Neuronal stem cell (in vitro differentiated cells): Measurements from ENCODE around the gene PIAS4.

Experiments
- DNase-seq: peaks from one replicate; pipeline ENCODE4 v3.0.0-alpha.2; 2013; ENCODE audit warnings: low spot score
- H2AFZ ChIP-seq: one replicate; pipeline ENCODE4 v1.6.1; 2013; ENCODE audit warnings: mild to moderate bottlenecking, low read length, inconsistent platforms
- H2AK5ac ChIP-seq: 2 replicates; pipeline ENCODE4 v1.6.1; 2013; ENCODE audit warnings: low read depth, mild to moderate bottlenecking, inconsistent platforms, low read length, moderate library complexity, mixed read lengths
- H2BK120ac ChIP-seq: 2 replicates; pipeline ENCODE4 v1.6.1; 2013; ENCODE audit warnings: low read depth, mild to moderate bottlenecking, inconsistent platforms, low read length, moderate library complexity, mixed read lengths
- H2BK12ac ChIP-seq: one replicate; pipeline ENCODE4 v1.6.1; 2013; ENCODE audit warnings: low read length, inconsistent platforms
- H2BK15ac ChIP-seq: 2 replicates; pipeline ENCODE4 v1.6.1; 2013; ENCODE audit warnings: mild to moderate bottlenecking, low read length, inconsistent platforms, mixed read lengths
- H2BK5ac ChIP-seq: one replicate; pipeline ENCODE4 v1.6.1; 2013; ENCODE audit warnings: inconsistent platforms, mild to moderate bottlenecking, low read length, moderate library complexity
- H3K14ac ChIP-seq: one replicate; pipeline ENCODE4 v1.6.1; 2013; ENCODE audit warnings: low read length, inconsistent platforms
- H3K18ac ChIP-seq: 2 replicates; pipeline ENCODE4 v1.6.1; 2013; ENCODE audit warnings: low read length, inconsistent platforms
- H3K23ac ChIP-seq: 2 replicates; pipeline ENCODE4 v1.6.1; 2013; ENCODE audit warnings: low read depth, mild to moderate bottlenecking, mixed read lengths, low read length, inconsistent platforms; ENCODE audit not compliant: poor library complexity
- H3K27ac ChIP-seq: replicated peaks from 3 replicates; pipeline ENCODE4 v1.5.1; 2013; ENCODE audit warnings: low read length, inconsistent platforms
- H3K27me3 ChIP-seq, 3 experiments: 2 replicates each; pipeline ENCODE4 v1.6.1; 2013; ENCODE audit warnings: low read length in 3 of 3, mild to moderate bottlenecking in 2 of 3, inconsistent platforms in 1 of 3, low read depth in 1 of 3, mixed read lengths in 1 of 3, moderate library complexity in 1 of 3; ENCODE audit not compliant: control insufficient read depth in 3 of 3, insufficient read depth in 3 of 3
- H3K36me3 ChIP-seq, 2 donors: replicated peaks in 1 of 2; 2 replicates each; pipeline ENCODE4 v1.6.1; 2013; ENCODE audit warnings: low read length in 2 of 2; ENCODE audit not compliant: control insufficient read depth in 2 of 2, insufficient read depth in 2 of 2
- H3K4ac ChIP-seq: 2 replicates; pipeline ENCODE4 v1.6.1; 2013; ENCODE audit warnings: inconsistent platforms, mild to moderate bottlenecking, low read length, moderate library complexity
- H3K4me1 ChIP-seq, 2 donors: 1 replicate in 1 of 2; 2 replicates in 1 of 2; pipeline ENCODE4 v1.6.1; 2013; ENCODE audit warnings: low read length in 2 of 2, low read depth in 1 of 2; ENCODE audit not compliant: control insufficient read depth in 2 of 2, insufficient read depth in 1 of 2
- H3K4me2 ChIP-seq: one replicate; pipeline ENCODE4 v1.6.1; 2013; ENCODE audit warnings: mild to moderate bottlenecking, low read length, inconsistent platforms; ENCODE audit not compliant: insufficient read depth, poor library complexity, severe bottlenecking
- H3K4me3 ChIP-seq, 2 donors: 2 replicates each; pipeline ENCODE4 v1.5.1; 2013; ENCODE audit warnings: low read length in 2 of 2, mild to moderate bottlenecking in 2 of 2, inconsistent platforms in 1 of 2, moderate library complexity in 1 of 2
- H3K79me1 ChIP-seq: one replicate; pipeline ENCODE4 v1.6.1; 2013; ENCODE audit warnings: low read depth, mild to moderate bottlenecking, inconsistent platforms, low read length, moderate library complexity
- H3K9ac ChIP-seq: one replicate; pipeline ENCODE4 v1.6.1; 2013; ENCODE audit warnings: mild to moderate bottlenecking, low read depth, low read length, inconsistent platforms; ENCODE audit not compliant: poor library complexity
- H3K9me3 ChIP-seq, 2 donors: replicated peaks in 1 of 2; 2 replicates each; pipeline versions ENCODE3 to v1.6.1; 2013; ENCODE audit warnings: low read length in 2 of 2, mild to moderate bottlenecking in 2 of 2, inconsistent platforms in 1 of 2, low read depth in 1 of 2, mixed read lengths in 1 of 2, moderate library complexity in 1 of 2; ENCODE audit not compliant: control insufficient read depth in 2 of 2, insufficient read depth in 1 of 2
- H4K8ac ChIP-seq: one replicate; pipeline ENCODE4 v1.6.1; 2013; ENCODE audit warnings: low read depth, mild to moderate bottlenecking, inconsistent platforms, low read length, moderate library complexity
- H4K91ac ChIP-seq: one replicate; pipeline ENCODE4 v1.6.1; 2013; ENCODE audit warnings: low read length, low read depth, mild to moderate bottlenecking, inconsistent platforms; ENCODE audit not compliant: poor library complexity
- WGBS, 2 donors: extraction: QIAGEN DNeasy Blood & Tissue Kit; methylation state at CpG; one replicate each; pipeline ENCODE4 v1.1.7; 2013; ENCODE audit warnings: missing lambda C conversion rate in 2 of 2, mixed read lengths in 1 of 2; ENCODE audit not compliant: insufficient read length in 2 of 2, insufficient replicate concordance in 1 of 2; ENCODE audit errors: extremely low coverage in 2 of 2; 5-methylcytosine and 5-hydroxymethylcytosine counted together

Gene PIAS4

DNA sequence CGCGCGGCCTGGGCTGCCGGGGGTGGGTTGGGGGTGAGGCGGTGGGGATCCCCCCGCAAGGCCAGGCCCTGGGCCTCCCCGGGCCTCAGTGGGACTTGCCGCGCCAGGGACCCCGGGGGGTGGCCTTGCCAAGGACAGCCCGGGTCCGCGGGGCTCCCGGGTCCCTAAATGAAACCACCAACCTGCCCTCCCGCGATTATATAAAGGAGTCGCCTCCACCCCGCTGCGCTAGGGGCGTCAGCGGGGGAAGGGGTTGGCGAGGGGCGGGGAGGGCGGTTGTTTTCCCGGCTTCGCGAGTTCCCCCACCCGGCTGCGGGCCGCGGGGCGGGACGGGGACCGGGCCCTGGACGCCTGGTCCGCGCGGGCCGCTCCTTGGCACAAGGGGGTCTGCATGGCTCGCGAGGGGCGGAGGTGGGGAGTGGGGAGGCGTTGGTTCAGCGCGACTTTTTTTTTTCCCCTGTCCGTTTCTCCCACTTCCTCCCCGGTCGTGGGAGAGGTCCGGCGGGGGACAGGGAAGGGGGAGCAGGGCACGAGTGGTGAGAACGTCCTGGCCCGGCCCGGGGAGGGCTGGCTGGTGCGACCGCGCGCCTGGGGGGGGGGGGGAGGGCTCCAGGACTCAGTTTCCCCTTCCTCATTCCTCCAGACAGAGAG is 60.0 kb downstream of the PIAS4 start:
- peak overlapping the region; percentile 66 for H3K18ac ChIP-seq
- peaks cover 0 to 1% of the 10 kb centered on the region in 2 donors for H3K9me3 ChIP-seq
- H2BK15ac ChIP-seq, result peak overlapping the region; percentile 12
- peaks cover 2 to 6% of the 10 kb centered on the region in 2 donors for H3K36me3 ChIP-seq
- H2BK12ac ChIP-seq, result no peak overlapping the region
- peak overlapping the region; percentile 97 for H3K4me2 ChIP-seq
- H4K8ac ChIP-seq, result no peak overlapping the region
- peak overlapping the region; percentile 39 for H3K23ac ChIP-seq
- H3K4me1 ChIP-seq, result peaks cover 4 to 7% of the 10 kb centered on the region in 2 donors
- H2BK120ac ChIP-seq, result no peak overlapping the region
- no peak overlapping the region for H4K91ac ChIP-seq
- no peak overlapping the region for H3K4ac ChIP-seq
- H3K27me3 ChIP-seq, result peaks cover 4 to 21% (median 20%) of the 10 kb centered on the region in 3 experiments
- no peak overlapping the region for H2BK5ac ChIP-seq
- peak overlapping the region in 1 of 2 donors; percentile 69 for H3K4me3 ChIP-seq
- H2AK5ac ChIP-seq, result no peak overlapping the region
- no peak for DNase-seq
- H3K14ac ChIP-seq, result no peak overlapping the region
- H3K27ac ChIP-seq, result no peak overlapping the region
- H3K9ac ChIP-seq, result peak overlapping the region; percentile 0
- peaks cover 16% of the 10 kb centered on the region for H3K79me1 ChIP-seq
- no CpG with 5 or more reads among the region's 58 CpGs for WGBS, 2 donors
- H2AFZ ChIP-seq, result peak overlapping the region; percentile 92

DNA sequence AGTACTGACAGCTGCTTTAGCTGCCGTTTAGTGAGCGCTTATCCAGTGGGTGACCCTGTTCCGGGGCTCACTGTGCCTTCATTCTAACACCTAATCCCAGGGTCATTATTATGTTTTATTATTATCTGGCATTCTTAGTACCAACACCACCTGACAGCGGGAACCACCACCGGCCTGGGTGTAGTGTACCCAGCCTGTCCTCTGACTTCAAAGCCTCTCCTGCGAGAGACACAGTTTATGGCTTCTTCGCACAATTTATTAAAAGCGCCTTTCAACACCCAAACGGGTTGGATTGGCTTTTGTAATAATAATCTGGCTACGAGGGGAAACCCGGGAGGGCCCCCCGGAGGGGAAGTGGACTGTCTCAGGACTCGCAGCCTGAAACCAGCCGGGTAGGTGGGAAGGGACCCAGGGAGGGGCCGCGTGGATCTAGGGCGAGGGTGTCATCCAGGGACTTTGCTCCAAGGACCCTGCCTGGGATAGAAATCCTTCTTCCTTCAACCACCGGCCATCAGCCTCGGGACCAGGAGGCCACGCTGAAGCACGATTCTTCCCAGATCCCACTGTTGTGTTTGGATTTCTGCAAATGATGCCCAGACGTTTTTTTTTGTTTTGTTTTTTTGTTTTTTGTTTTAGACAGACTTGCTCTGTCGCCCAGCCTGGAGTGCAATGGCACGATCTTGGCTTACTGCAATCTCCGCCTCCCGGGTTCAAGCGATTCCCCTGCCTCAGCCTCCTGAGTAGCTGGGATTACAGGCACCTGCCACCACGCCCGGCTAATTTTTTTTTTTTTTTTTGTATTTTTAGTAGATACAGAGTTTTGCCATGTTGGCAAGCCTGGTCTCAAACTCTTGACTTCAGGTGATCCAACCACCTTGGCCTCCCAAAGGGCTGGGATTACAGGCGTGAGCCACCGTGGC is 60.8 kb downstream of the PIAS4 start:
- H3K4me2 ChIP-seq, result no peak overlapping the region
- no peak overlapping the region for H3K4me3 ChIP-seq
- H3K14ac ChIP-seq, result no peak overlapping the region
- H2AFZ ChIP-seq, result no peak overlapping the region
- H3K27ac ChIP-seq, result no peak overlapping the region
- no peak overlapping the region for H2BK5ac ChIP-seq
- H3K79me1 ChIP-seq, result peaks cover 12% of the 10 kb centered on the region
- no peak overlapping the region for H4K91ac ChIP-seq
- H3K9me3 ChIP-seq, result peaks cover 0 to 1% of the 10 kb centered on the region in 2 donors
- H2BK15ac ChIP-seq, result no peak overlapping the region
- DNase-seq, result no peak
- WGBS, 2 donors, result no CpG with 5 or more reads among the region's 31 CpGs
- no peak overlapping the region for H4K8ac ChIP-seq
- H3K4me1 ChIP-seq, result peaks cover 2 to 7% of the 10 kb centered on the region in 2 donors
- H3K4ac ChIP-seq, result no peak overlapping the region
- no peak overlapping the region for H2BK120ac ChIP-seq
- no peak overlapping the region for H2AK5ac ChIP-seq
- peak overlapping the region; percentile 25 for H3K23ac ChIP-seq
- no peak overlapping the region for H2BK12ac ChIP-seq
- no peak overlapping the region for H3K9ac ChIP-seq
- peaks cover 4 to 21% (median 20%) of the 10 kb centered on the region in 3 experiments for H3K27me3 ChIP-seq
- H3K36me3 ChIP-seq, result no peaks in the 10 kb centered on the region
- H3K18ac ChIP-seq, result no peak overlapping the region

- H3K4me1 ChIP-seq, result peaks cover 0 to under 1% of the 10 kb centered on the region in 2 donors
- no peak overlapping the region for H2BK120ac ChIP-seq
- H3K27me3 ChIP-seq, result peaks cover 4 to 21% (median 20%) of the 10 kb centered on the region in 3 experiments
- no peak overlapping the region for H3K4me3 ChIP-seq
- H3K9me3 ChIP-seq, result peaks cover 0 to 1% of the 10 kb centered on the region in 2 donors
- H4K8ac ChIP-seq, result no peak overlapping the region
- no peak for DNase-seq
- H3K4ac ChIP-seq, result peak overlapping the region; percentile 53
- H2BK12ac ChIP-seq, result no peak overlapping the region
- H3K9ac ChIP-seq, result no peak overlapping the region
- H2AK5ac ChIP-seq, result peak overlapping the region; percentile 63
- H3K79me1 ChIP-seq, result peaks cover 5% of the 10 kb centered on the region
- H3K14ac ChIP-seq, result no peak overlapping the region
- no peak overlapping the region for H4K91ac ChIP-seq
- WGBS, 2 donors, result no CpG with 5 or more reads among the region's 12 CpGs
- H2BK5ac ChIP-seq, result no peak overlapping the region
- H2BK15ac ChIP-seq, result peak overlapping the region; percentile 67
- peak overlapping the region; percentile 85 for H3K23ac ChIP-seq
- H2AFZ ChIP-seq, result no peak overlapping the region
- H3K36me3 ChIP-seq, result no peaks in the 10 kb centered on the region
- H3K18ac ChIP-seq, result no peak overlapping the region
- no peak overlapping the region for H3K27ac ChIP-seq
- no peak overlapping the region for H3K4me2 ChIP-seq
Measured at GRCh38 chr19:4069331-4069959, 61.9 kb downstream of the PIAS4 start.
